Right lobe of liver (tissue), 6 donors: ENCODE results near the gene DCPS. TPM values are rescaled to one million over a fixed set of nuclear protein-coding genes. Genes with fewer than 3 reads are reported as not detected.

Experiments used
- ATAC-seq, 4 donors: fragments of 200-7000 bp; cut with Tn5 transposase; one replicate each; pipeline ENCODE4 v1.9.1; 2020; ENCODE audit warnings: mild to moderate bottlenecking in 4 of 4, moderate library complexity in 4 of 4
- DNase-seq, 3 donors: peaks; one replicate each; pipeline ENCODE4 v3.0.0-alpha.2; 2020
- H3K27ac ChIP-seq, 3 donors: fragments of 200-600 bp; one replicate each; pipeline ENCODE4 v1.8.0; 2022
- H3K27me3 ChIP-seq, 2 donors: fragments of 200-600 bp; one replicate each; pipeline ENCODE4 v1.8.0; 2022
- H3K36me3 ChIP-seq, 4 donors: fragments of 200-600 bp; sonication (generic) in 1 of 4; one replicate each; pipeline versions ENCODE4 v1.5.1 to v1.8.0; 2017 to 2022; ENCODE audit warnings: control low read depth in 1 of 4
- H3K4me1 ChIP-seq, 4 donors: fragments of 200-600 bp; sonication (generic) in 1 of 4; one replicate each; pipeline versions ENCODE4 v1.5.1 to v1.8.0; 2017 to 2022; ENCODE audit warnings: control low read depth in 1 of 4
- H3K4me3 ChIP-seq, 3 donors: fragments of 200-600 bp; one replicate each; pipeline ENCODE4 v1.8.0; 2022
- H3K9me3 ChIP-seq, 4 donors: fragments of 200-600 bp; sonication (generic) in 1 of 4; one replicate each; pipeline versions ENCODE4 v1.5.1 to v1.8.0; 2017 to 2022; ENCODE audit warnings: control low read depth in 1 of 4
- POLR2A ChIP-seq: fragments of 450-650 bp; IDR thresholded peaks from one replicate; pipeline ENCODE4 v1.6.1; 2017; ENCODE audit warnings: antibody characterized with exemption, mild to moderate bottlenecking
- WGBS: methylation state at CpG from one replicate; pipeline ENCODE4 v1.1.6; 2018; ENCODE audit warnings: low coverage, low lambda C conversion rate; ENCODE audit not compliant: insufficient coverage; ENCODE audit errors: missing lambda C conversion rate; 5-methylcytosine and 5-hydroxymethylcytosine counted together
- intact Hi-C, 2 donors: fragments of 100-400 bp; cut with DNase I; formaldehyde crosslinking; loops; one replicate each; pipeline versions ENCODE4 v1.11.2 to v1.14.1; 2022
- total RNA-seq, 6 experiments: library from RNA; depleted of rRNA in 2 of 6; stranded (reverse); fragments of >200 nt in 2 of 6; fragmentation: NEBNext Ultra II Directional in 3 of 6; extraction: Animal tissue kit (Norgen Biotek cat#: 25700) in 3 of 6; gene quantifications; one replicate each; pipeline versions ENCODE4 v1.1.0 to v1.2.4, GENCODE V29; 2016 to 2023
- TF ChIP-seq, protein P1 (sequence below), 4 donors: fragments of 200-600 bp in 3 of 4; fragments of 450-650 bp in 1 of 4; IDR thresholded peaks; one replicate each; pipeline versions ENCODE4 v1.5.1 to v1.8.0; 2016 to 2022; ENCODE audit warnings: antibody characterized with exemption in 4 of 4, mild to moderate bottlenecking in 2 of 4
- donor health status: DM: no; HTN: yes; CAD: no.
- donor health status: DM: no; HTN: no; CAD: no.
- donor health status: DM: no; HTN: no; CAD: no.
- donor health status: DM: no; HTN: yes; CAD: no.
- donor health status: DM: no; HTN: yes; CAD: no.

DCPS gene
- total RNA-seq, 6 experiments from 2014 or later: 12.6 to 65.2 (median 21.9) TPM

DNA sequence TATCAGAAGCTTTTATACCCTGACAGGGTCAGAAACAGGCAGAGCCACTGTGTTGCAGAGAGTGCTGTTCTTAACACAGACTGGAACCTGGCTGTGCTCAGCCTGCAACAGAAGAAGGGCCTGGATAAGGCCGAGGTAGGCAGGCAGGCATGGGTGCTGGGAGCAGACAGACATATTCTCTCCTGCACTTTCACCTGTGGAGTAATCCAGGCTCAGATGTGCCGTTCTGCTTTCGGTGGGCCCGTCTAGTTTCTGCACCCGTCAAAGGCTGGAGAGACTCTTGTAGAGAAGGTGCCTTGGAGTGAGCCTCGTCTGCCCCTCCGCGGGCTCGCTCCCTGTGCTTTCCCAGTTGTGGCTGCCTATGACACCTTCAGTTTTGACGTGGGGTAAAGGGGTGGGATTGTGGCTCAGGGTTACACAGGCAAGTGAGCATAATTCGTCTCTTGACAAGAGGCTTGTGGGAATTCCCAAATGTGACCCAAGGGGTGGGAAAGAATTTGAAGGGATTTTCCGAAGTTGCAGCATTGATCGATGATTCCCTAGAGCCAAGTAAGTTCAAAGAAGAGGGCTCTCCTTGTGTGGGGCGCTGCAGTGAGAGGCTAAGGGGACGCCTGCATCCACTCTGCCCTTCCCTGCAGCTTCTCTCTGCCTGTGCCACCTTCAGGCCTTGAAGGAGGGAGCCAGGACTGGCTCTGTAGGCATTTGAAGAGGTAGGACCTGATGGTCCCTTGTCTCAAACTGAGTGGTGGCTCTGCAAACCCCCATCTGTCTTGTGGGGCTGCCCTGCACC, 35.4 kb downstream of the DCPS start:
- no peak overlapping the region for H3K27ac ChIP-seq
- H3K27me3 ChIP-seq: no peaks in the 10 kb centered on the region
- peak in 1 of 3 donors; percentile 31 for DNase-seq

DNA sequence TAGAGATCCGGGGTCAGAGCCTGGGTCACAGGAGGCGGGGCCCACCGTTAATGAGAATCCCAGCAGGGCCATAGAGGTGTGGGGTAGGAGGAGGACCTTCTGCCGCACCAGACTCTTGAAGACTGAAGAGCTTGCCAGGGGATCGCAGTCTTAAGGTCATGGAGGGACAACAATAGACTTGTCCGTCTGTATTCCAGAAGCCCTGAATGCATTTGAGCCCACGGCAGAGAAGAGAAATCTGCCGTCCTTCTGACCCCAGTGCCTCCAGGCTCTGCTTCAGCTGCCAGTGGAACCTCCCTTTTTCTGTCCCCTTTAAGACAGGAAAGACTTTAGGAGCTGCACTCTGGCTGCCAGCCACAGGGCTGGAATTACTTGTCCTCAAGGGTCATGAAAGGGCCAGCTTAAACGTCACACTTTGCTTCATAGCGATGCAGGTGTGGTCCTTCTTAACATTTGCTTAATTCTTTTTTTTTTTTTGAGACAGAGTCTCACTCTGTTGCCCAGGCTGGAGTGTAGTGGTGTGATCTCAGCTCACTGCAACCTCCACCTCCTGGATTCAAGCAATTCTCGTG, 36.1 kb downstream of the DCPS start:
- H3K36me3 ChIP-seq: peaks cover 0 to 54% (median 26%) of the 10 kb centered on the region in 4 donors
- DNase-seq (peak in 1 of 3 donors; percentile 39), ATAC-seq (peak in 2 of 4 donors; percentile 2 to 13)
- intact Hi-C loops: loop anchor here in 1 of 2 donors (10.0 kb wide), 1 partner anchor 55 kb away; no protein-coding TSS in a partner anchor
- TF ChIP-seq POLR2A: no peak
- H3K9me3 ChIP-seq: no peaks in the 10 kb centered on the region
- WGBS: 78% methylated on average over 3 of the region's 11 CpGs
- H3K4me1 ChIP-seq: peaks cover 0 to 31% (median 12%) of the 10 kb centered on the region in 4 donors
- H3K27me3 ChIP-seq: no peaks in the 10 kb centered on the region
- H3K4me3 ChIP-seq: no peak overlapping the region
- H3K27ac ChIP-seq: no peak overlapping the region

More for the DNA sequence above, 35.4 kb downstream of the DCPS start:
- Histone ChIP-seq H3K36me3 (peaks cover 0 to 47% (median 22%) of the 10 kb centered on the region in 4 donors), H3K9me3 (no peaks in the 10 kb centered on the region), H3K4me3 (no peak overlapping the region), H3K4me1 (peaks cover 0 to 38% (median 16%) of the 10 kb centered on the region in 4 donors)
- no peak for TF ChIP-seq POLR2A
- TF ChIP-seq, protein P1, sequence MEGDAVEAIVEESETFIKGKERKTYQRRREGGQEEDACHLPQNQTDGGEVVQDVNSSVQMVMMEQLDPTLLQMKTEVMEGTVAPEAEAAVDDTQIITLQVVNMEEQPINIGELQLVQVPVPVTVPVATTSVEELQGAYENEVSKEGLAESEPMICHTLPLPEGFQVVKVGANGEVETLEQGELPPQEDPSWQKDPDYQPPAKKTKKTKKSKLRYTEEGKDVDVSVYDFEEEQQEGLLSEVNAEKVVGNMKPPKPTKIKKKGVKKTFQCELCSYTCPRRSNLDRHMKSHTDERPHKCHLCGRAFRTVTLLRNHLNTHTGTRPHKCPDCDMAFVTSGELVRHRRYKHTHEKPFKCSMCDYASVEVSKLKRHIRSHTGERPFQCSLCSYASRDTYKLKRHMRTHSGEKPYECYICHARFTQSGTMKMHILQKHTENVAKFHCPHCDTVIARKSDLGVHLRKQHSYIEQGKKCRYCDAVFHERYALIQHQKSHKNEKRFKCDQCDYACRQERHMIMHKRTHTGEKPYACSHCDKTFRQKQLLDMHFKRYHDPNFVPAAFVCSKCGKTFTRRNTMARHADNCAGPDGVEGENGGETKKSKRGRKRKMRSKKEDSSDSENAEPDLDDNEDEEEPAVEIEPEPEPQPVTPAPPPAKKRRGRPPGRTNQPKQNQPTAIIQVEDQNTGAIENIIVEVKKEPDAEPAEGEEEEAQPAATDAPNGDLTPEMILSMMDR (IDR thresholded peaks at IDR 0.05): no peak
- intact Hi-C loops: loop anchor here in 1 of 2 donors (10.0 kb wide), 1 partner anchor 56 kb away; no protein-coding TSS in a partner anchor
- WGBS: 64% methylated on average over 4 of the region's 15 CpGs
- ATAC-seq: no peak

DNA sequence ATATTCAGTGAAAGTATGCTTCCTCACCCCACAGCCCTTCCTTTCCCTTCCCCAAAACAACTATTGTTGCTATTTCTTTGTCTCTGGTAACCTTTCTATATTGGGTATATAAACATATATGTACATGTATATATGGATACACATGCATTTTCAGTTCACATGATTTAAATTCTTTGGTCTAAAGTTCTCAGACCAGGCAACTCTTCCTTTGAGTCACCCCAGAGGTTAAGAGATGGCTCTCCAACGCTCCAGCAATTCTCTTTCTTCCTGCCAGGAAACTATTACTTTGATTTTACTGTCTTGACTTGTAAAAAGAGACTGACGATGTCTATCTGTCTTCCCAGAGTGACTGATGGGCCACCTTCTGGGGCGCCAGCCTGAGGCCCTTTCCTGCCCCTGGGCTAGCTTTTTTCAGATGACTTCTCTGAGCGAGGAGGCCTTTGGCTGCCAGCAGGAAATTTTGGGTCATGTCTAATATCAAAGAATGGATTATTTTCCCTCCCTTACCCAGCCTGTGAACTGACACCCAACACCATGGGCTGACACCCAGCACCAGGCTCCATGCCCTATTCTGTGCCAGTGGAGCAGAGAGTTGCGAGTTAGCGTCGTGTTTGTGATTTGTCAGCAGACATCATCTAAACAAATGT, 37.2 kb downstream of the DCPS start:
- Histone ChIP-seq H3K9me3 (no peaks in the 10 kb centered on the region), H3K36me3 (peaks cover 0 to 63% (median 29%) of the 10 kb centered on the region in 4 donors), H3K27me3 (no peaks in the 10 kb centered on the region), H3K27ac (peak overlapping the region in 1 of 3 donors; percentile 4), H3K4me3 (no peak overlapping the region), H3K4me1 (peaks cover 0 to 20% (median 8%) of the 10 kb centered on the region in 4 donors)
- TF ChIP-seq, protein P1 (IDR thresholded peaks at IDR 0.05): no peak
- TF ChIP-seq POLR2A: no peak
- peak in 1 of 3 donors; percentile 10 for DNase-seq
- 88% methylated on average over 3 of the region's 7 CpGs for WGBS
- ATAC-seq: no peak
- intact Hi-C loops: no loop called here

DNA sequence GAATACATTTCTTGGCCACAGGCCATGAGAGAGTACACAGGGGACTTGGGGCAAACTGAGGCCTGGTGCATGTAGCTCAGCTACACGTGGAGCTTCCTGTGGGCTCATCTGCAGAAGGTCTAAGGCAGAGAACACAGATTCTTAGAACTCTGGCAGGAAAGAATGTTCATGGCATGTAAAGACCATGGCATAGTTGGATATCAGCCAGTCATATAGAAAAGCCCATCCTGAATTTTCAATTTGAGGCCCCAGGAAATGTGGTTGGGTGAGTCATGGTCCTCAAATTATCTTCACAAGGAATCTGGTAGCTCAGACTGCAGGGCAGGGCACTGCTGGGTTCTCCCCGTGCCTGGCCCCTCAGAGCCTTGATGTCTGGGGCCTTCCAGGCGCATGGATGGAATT, 37.9 kb downstream of the DCPS start:
- H3K27me3 ChIP-seq: no peaks in the 10 kb centered on the region
- intact Hi-C loops: no loop called here
- DNase-seq: peak in 1 of 3 donors; percentile 15
- no peak for TF ChIP-seq POLR2A
- TF ChIP-seq, protein P1 (IDR thresholded peaks at IDR 0.05): no peak
- 71% methylated on average over 2 of the region's 3 CpGs for WGBS
- H3K36me3 ChIP-seq: peaks cover 0 to 63% (median 29%) of the 10 kb centered on the region in 4 donors
- H3K4me3 ChIP-seq: no peak overlapping the region
- H3K9me3 ChIP-seq: no peaks in the 10 kb centered on the region
- no peak overlapping the region for H3K27ac ChIP-seq
- no peak for ATAC-seq
- H3K4me1 ChIP-seq: peaks cover 0 to 13% (median 4%) of the 10 kb centered on the region in 4 donors
